ENCODE data around the gene NLGN1. TPM values are rescaled to one million over a fixed set of nuclear protein-coding genes. Genes with fewer than 3 reads are reported as not detected.

The NLGN1 gene
- total RNA-seq, 1 experiment from 2014 or later: 5.2 TPM

DNA sequence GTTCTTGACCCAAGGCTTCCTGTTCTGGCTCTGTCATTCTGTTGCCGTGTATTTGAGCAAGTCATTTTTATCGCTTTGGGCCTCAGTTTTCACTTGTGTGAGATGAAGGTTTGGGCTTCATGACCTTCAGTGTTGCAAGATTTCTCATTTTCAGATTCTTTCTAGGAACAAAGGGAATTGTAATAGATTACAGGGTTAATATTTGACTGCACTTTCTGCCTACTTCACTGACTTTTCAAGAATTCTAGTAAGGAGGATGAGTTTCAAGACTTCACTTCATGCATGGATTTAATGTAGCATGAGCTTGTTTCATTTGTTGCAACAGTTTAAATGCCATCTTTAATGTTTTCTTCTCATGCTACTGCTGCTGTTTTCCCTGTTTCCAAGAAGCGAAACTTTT is 226.5 kb downstream of the NLGN1 start:
- no peak overlapping the region for H3K18ac ChIP-seq (ENCODE audit: insufficient read length, low read depth, low read length)
- no peak overlapping the region for H3K4ac ChIP-seq (ENCODE audit: low read depth, low read length)
- Mint-ChIP-seq H3K4me3 (no peak overlapping the region), H3K9me3 (no peaks in the 10 kb centered on the region), H3K27me3 (ENCODE audit: low read depth) (no peaks in the 10 kb centered on the region), H3K36me3 (ENCODE audit: insufficient read depth in 1 of 3, low read depth in 3 of 3) (no peaks in the 10 kb centered on the region), H3K4me1 (no peaks in the 10 kb centered on the region; a peak in 1 of 4 replicates), H3K27ac (no peak overlapping the region; a peak in 1 of 7 replicates)
- no peak overlapping the region for H4K91ac ChIP-seq (ENCODE audit: insufficient read length, low read depth, low read length)
- H2BK5ac ChIP-seq (ENCODE audit: insufficient read length, low read length): no peak overlapping the region
- H3K27me3 ChIP-seq (ENCODE audit: insufficient read depth, low read length): no peaks in the 10 kb centered on the region
- no peaks in the 10 kb centered on the region for H4K20me1 ChIP-seq (ENCODE audit: control insufficient read depth, insufficient read depth, insufficient read length)
- H4K8ac ChIP-seq (replicated peaks; ENCODE audit: insufficient read length, low read depth, low read length): no peak overlapping the region
- no peak overlapping the region for H2BK120ac ChIP-seq (ENCODE audit: low read depth, low read length, poor library complexity, severe bottlenecking)
- H2AK5ac ChIP-seq (ENCODE audit: insufficient read length, low read length): no peak overlapping the region
- H3K79me2 ChIP-seq (ENCODE audit: insufficient read depth, low read length): no peaks in the 10 kb centered on the region
- H4K5ac ChIP-seq (ENCODE audit: insufficient read length, low read depth, low read length): no peak overlapping the region
- no peaks in the 10 kb centered on the region; the same call in 1 of the 2 replicates for H3K4me1 ChIP-seq (ENCODE audit: insufficient read depth, low read length)
- no peak overlapping the region for H2AFZ ChIP-seq (ENCODE audit: low read length)
- H3K79me1 ChIP-seq (ENCODE audit: insufficient read depth, low read depth, low read length, poor library complexity, severe bottlenecking): no peaks in the 10 kb centered on the region
- H3K23ac ChIP-seq (ENCODE audit: insufficient read length, low read depth, low read length): no peak overlapping the region
- no peaks in the 10 kb centered on the region for H3K9me3 ChIP-seq (ENCODE audit: control insufficient read depth, low read depth, low read length)
- no peak overlapping the region for H3K56ac ChIP-seq (ENCODE audit: insufficient read length, low read depth, low read length)
- WGBS (ENCODE audit: extremely low coverage, insufficient read length, low lambda C conversion rate): no CpG with 5 or more reads among the region's 3 CpGs
- no peak overlapping the region for H2BK20ac ChIP-seq (ENCODE audit: low read depth, low read length, poor library complexity, severe bottlenecking)
- H3K23me2 ChIP-seq (ENCODE audit: insufficient read length, low read depth, low read length, poor library complexity, severe bottlenecking): no peaks in the 10 kb centered on the region
- H3K9ac ChIP-seq (ENCODE audit: extremely low read depth, insufficient read length, low read length): no peak overlapping the region
- TF ChIP-seq CTCF (conservative IDR thresholded peaks at IDR 0.05): no peak
- H2BK12ac ChIP-seq (ENCODE audit: insufficient read length, low read depth, low read length): no peak overlapping the region
- no peak for DNase-seq
- H3K27ac ChIP-seq (ENCODE audit: insufficient read length, low read depth, low read length): no peak overlapping the region
- no peak overlapping the region for H3K14ac ChIP-seq (ENCODE audit: insufficient read depth, low read length)
- no peak overlapping the region for H3T11ph ChIP-seq (ENCODE audit: low read length)
- H3K4me2 ChIP-seq (ENCODE audit: insufficient read depth, insufficient read length, low read length): no peak overlapping the region
- H2BK15ac ChIP-seq (ENCODE audit: low read depth, low read length): no peak overlapping the region

Measured in H9 (cell line).